ENCODE data around the gene ZNF407.

ZNF407 gene

DNA sequence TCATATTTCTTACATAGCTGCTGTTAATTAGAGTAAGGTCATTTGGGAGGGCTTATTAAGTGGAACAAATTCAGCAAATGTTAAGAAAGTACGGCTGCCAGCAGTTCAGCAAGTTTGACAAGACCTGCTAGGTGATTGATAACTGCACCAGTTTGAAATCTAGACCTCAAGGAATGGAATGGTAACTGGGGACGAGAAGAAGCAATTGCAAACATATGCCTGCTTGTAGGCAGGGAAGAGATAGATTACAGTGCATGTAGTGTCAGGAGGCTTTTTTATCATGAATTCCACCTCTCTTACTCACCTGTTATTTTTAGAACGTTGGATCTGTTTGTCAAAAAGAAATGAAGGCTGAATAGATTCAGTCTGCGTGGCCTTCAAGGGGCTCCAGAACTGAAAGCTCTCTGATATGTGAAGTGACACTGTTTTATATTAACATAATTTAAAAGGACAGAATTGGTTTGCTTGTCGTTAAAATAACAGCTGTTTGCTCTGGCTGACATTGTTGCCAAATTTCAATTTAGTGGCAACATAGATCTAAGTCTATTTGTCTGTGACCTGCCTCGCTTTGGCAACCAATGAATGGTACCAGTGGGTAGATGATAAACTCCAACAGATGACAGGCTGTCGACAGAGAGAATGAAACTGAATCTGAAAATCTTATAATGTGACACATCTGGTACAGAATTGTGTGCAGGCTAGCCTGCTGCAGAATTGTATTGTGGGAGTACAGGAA lies 199.3 kb downstream of the ZNF407 start:
- DNase-seq = no peak

- no peak for DNase-seq
Observed at GRCh38 chr18:74797577-74798151, 200.0 kb downstream of the ZNF407 start.

DNA sequence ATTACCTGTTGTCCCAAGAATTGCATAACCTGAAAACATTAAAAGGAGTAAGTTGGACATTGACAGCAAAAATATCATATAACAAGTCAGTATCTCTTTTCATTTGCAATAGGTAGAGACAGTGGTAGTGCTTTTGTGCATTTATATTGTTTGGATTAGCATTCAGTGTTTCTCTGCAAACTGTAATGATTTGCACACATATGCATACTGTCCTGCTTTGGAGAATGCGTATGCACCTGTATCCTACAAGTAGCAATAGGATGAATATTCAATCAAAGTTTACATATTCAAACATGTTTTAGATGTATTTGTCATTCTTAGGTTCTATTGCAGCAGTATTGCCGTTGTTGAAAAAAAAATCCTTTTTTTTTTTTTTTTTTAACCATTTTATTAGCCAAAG lies 201.9 kb downstream of the ZNF407 start:
- DNase-seq = no peak

DNA sequence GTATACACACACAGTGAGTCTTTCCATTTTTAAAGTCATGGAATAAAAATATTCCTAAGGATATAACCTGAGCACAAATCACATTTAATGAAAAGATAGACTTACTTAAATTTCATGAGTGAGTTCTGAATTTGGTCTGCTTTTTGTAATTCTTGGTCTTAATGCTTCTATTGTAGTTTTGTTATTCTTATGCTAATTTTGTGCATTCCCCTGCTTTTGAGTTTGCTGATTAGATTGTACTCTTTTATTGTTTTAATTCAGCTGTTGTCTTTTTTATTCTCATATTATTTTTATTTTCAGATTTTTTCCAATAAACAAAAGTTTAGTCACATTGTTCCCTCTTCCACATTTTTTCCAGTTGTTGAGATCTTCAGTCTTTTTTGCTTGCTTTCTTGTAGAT lies 202.4 kb downstream of the ZNF407 start:
- DNase-seq = no peak

GRCh38 chr18:74803117-74803516 lies 205.4 kb downstream of the ZNF407 start:
- DNase-seq = no peak

DNA sequence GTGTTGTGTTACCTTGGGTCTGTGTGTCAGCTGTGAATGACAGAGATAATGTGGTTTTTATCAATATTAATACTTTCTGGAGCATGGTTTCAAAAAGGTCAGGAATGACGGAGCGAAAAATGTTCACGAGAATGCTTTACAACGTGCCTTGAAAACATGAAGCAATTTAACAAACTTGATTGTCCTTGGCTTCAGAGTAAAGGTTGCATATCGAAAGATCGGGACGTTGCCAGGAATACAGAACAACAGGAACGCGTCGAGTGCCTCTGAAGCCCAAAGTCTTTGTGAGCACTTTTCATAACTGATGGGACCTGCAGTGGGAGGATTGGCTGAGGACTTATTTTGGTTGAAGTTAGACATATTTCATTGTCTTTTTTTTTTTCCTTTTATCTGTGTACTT lies 206.1 kb downstream of the ZNF407 start:
- DNase-seq = no peak

- DNase-seq = no peak
Observed at GRCh38 chr18:74804677-74805076, 207.0 kb downstream of the ZNF407 start.

- no peak for DNase-seq
Observed at GRCh38 chr18:74806073-74806472, 208.4 kb downstream of the ZNF407 start.

GRCh38 chr18:74806700-74807416 lies 209.2 kb downstream of the ZNF407 start:
- DNase-seq = no peak

DNA sequence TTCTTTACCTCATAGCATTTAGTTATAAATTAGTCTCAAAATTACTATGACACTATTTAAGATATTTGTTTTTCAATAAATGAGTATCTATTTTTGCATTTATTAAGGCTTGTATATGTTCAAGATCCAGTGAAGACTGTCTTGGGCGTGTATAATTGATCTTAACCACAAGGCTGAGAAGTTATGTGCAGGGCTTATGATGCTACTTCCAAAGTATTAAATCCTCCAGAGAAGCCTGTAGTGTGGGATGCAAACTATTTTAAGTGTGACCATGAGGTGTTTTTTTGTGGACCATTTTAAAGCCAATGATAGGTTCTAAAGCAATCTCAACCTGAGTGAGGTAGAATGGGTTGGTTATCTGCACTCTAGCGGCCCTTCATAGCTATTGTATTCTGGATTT lies 219.9 kb downstream of the ZNF407 start:
- no peak for DNase-seq

GRCh38 chr18:74818516-74819175 lies 221.0 kb downstream of the ZNF407 start:
- no peak for DNase-seq

DNA sequence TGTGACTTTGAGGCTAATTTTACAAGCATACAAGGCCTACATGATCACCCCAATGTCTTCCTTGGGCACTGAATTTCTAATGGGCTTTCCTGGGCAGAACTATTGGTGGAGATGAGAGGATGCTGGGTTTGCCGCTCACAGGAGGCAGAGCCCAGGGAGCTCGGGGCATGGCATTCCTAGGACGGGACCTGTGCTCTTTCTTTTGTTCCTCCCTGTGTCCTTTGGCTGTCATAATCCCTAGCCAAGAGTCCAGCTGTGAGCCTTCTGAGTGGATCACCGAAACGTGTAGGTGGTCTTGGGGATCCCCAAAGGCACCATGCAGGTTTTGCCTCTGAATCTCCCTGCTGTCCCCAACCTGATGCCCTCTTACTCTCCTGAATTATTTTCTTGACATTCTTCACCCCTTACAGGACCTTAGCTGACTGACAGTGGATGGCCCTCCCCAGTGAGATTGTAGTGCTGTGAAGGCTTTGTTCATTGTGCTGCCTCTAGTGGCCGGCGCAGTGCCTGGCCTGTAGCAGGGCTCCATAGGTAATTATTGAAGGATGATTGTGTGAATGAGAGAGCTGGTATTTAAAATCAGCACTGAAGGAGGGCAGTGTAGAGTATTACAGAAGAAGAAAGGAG lies 221.9 kb downstream of the ZNF407 start:
- DNase-seq = no peak

GRCh38 chr18:74820160-74820780 lies 222.6 kb downstream of the ZNF407 start:
- no peak for DNase-seq

DNA sequence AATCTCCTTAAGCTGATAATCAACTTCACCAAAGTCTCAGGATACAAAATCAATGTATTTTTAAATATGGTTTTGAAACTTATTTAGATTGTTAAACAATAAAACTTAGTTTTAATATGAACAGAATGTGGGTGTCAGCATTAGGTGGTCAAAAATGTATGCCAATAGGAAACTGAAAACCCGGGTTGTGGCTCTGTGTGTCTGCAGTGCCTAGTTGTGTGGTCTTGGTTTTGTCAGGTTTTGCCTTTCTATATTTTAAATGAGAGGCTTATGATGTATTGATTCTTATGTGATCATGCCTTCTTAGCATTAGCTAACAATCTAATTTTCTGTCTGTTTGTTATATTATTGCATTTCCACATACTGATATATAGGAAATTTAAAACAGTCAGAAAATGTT lies 227.8 kb downstream of the ZNF407 start:
- no peak for DNase-seq

DNA sequence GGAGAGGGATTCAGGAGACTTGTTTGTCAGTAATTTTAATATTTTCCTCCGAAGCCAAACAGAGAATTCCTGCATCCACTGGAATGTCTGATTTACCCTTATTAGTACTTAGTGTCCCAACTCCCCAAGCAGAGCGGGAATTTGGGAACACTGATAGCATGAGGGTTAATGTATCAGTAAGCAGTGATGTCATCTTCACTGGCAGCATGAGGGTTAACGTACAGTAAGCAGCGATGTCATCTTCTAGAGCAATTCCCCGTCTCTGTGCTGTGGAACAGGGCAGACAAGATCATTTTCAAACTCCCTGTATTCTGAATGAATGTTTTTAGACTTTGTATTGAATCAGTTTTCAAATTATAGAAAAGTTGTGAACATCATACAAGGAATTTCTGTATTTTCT lies 228.9 kb downstream of the ZNF407 start:
- DNase-seq = no peak

DNA sequence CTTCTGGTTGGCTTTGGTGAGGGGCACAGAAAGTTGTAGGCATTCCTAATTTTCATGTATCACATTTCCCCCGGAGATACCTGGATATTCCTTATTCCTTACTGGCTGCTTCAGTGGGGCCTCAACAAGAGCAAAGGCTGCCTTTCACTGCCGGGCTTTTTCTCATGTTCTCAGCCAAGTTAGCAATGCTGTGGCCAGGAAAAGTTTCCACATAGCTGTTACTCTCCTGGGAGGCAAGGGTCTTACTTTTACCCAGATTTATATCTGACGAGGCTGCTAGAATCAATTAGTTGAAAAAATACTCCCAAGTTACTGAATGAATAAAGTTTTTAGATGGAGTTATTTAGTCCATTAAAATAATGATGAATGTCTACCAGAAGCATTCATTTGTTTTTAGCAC lies 230.5 kb downstream of the ZNF407 start:
- no peak for DNase-seq

GRCh38 chr18:74831571-74832250 lies 234.0 kb downstream of the ZNF407 start:
- no peak for DNase-seq

- no peak for DNase-seq
Observed at GRCh38 chr18:74832381-74832780, 234.7 kb downstream of the ZNF407 start.

DNA sequence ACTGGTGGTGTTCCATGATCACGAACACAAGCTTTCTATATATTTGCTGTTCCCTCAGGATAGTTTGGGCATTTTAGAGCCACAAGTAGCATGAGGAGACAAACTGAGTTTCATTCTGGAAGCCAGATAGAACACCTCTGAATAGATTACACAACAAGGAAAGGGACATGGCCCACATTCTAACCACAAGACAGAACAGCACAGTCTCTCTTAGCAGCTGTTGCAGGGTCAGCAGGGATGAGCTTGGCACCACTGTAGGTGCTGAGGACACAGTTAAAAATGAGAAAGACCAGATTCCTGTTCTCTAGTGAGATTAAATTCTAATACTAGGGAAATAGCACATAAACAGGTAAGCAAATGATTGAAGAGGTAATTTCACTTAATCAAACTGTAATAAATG lies 235.3 kb downstream of the ZNF407 start:
- DNase-seq = no peak

- no peak for DNase-seq
Observed at GRCh38 chr18:74834424-74835309, 237.0 kb downstream of the ZNF407 start.

Measured in activated CD4-positive, alpha-beta T cell treated with anti-CD3 and anti-CD28 coated beads, Interleukin-2, amount 50 U/mL, for 4 hours (primary cell).